Measurements from ENCODE around the gene ADGRF4.

The ADGRF4 gene

DNA sequence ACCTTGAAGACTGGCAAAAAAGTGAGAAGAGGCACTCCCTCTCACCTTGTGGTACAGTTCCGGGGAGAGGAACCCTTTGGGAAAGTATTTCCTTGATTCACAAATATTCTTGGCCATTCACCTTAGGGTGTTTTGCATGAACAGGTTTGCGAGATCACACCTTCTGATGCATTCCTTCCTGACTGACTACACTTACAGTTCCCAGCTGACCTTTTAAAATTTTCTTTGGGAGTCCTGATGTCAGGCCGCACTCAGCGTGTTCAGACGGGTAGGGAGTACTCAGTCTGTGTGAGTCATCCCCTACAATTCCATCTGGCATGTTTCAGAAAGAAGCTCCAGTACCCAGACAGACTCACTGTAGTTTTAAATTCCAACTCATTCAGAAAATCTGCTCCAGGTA lies 1.7 kb downstream of the ADGRF4 start:
- DNase-seq (ENCODE audit: insufficient read length, low spot score) (no peak), FAIRE-seq (no peak)
- TF ChIP-seq POLR2A (IDR thresholded peaks at IDR 0.05; ENCODE audit: low read depth, low read length) = no peak
- no peak for TF ChIP-seq PAX5 (IDR thresholded peaks at IDR 0.05; ENCODE audit: insufficient read depth, low read length, severe bottlenecking)
- no peak for TF ChIP-seq SPI1 (IDR thresholded peaks at IDR 0.05; ENCODE audit: low read depth, low read length)
- no peak for TF ChIP-seq POU2F2 (IDR thresholded peaks at IDR 0.05; ENCODE audit: low read depth, low read length)
- TF ChIP-seq TAF1 (IDR thresholded peaks at IDR 0.05; ENCODE audit: low read depth, low read length) = no peak
- TF ChIP-seq POLR2AphosphoS5 (IDR thresholded peaks at IDR 0.05; ENCODE audit: low read depth, low read length) = no peak

DNA sequence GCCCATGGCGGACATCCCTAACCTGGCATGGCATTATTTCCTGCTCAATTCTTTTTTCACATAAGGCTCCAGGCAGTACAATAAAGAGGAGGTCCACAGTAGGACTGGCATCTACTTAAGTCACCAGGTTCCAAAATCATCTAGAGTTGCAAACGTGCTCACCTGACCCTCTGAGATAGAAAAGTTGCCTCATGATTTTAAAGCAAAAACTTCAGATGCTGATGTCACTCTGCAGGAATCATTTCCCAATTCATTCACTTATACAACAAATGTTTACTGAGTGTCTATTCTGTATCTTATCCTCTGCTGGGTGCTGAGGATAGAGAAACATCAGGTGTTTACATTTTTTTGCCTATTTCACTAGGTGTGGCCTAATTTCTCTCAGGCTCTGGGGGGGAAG lies 2.2 kb downstream of the ADGRF4 start:
- FAIRE-seq (no peak), DNase-seq (ENCODE audit: insufficient read length, low spot score) (no peak)
- TF ChIP-seq TAF1 (IDR thresholded peaks at IDR 0.05; ENCODE audit: low read depth, low read length) = no peak
- TF ChIP-seq PAX5 (IDR thresholded peaks at IDR 0.05; ENCODE audit: insufficient read depth, low read length, severe bottlenecking) = no peak
- TF ChIP-seq POLR2AphosphoS5 (IDR thresholded peaks at IDR 0.05; ENCODE audit: low read depth, low read length) = no peak
- no peak for TF ChIP-seq SPI1 (IDR thresholded peaks at IDR 0.05; ENCODE audit: low read depth, low read length)

DNA sequence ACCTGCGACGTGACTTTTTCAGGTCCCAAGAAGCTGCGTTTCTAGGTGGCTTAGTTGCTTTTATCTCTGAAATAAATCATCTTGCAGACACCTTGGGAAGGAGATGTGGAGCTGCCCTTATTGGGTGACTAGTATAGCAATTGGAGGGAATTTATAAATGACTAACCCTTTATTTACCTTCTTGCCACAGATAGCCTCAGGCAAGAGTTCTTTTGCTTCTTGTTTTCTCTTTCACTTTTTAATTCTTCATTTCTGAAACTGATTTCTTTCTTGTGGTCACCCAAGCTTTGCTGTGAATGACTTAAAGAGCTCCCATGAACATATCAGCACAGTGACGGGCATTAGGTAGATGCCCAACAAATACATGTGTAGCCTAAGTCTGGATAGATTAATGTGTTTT lies 3.0 kb downstream of the ADGRF4 start:
- DNase-seq (ENCODE audit: insufficient read length, low spot score) (no peak), FAIRE-seq (no peak)
- TF ChIP-seq POU2F2 (IDR thresholded peaks at IDR 0.05; ENCODE audit: low read depth, low read length) = no peak

DNA sequence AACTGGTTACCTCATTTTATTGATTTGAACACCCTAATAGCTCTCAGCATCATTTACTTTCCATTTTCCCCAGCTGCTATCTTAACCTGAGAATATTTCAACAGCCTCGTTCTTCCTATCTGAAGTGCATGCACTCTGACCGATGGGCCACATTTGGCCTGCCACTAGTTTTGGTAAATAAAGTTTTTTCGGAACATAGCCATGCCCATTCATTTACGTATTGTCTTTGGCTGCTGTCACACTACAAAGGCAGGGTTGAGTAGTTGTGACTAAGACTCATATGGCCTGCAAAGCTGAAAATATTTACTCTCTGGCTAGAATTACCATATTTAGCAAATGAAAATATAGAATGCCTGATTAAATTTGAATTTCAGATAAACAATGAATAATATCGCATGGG lies 10.8 kb downstream of the ADGRF4 start:
- no peak for FAIRE-seq
- no peak for TF ChIP-seq POU2F2 (IDR thresholded peaks at IDR 0.05; ENCODE audit: low read depth, low read length)
- no peak for TF ChIP-seq POLR2AphosphoS5 (IDR thresholded peaks at IDR 0.05; ENCODE audit: low read depth, low read length)
- no peak for TF ChIP-seq POLR2A (IDR thresholded peaks at IDR 0.05; ENCODE audit: low read depth, low read length)
- no peak for TF ChIP-seq SPI1 (IDR thresholded peaks at IDR 0.05; ENCODE audit: low read depth, low read length)
- no peak for TF ChIP-seq PAX5 (IDR thresholded peaks at IDR 0.05; ENCODE audit: insufficient read depth, low read length, severe bottlenecking)
- no peak for TF ChIP-seq TAF1 (IDR thresholded peaks at IDR 0.05; ENCODE audit: low read depth, low read length)
- no peak for DNase-seq (ENCODE audit: insufficient read length, low spot score)

DNA sequence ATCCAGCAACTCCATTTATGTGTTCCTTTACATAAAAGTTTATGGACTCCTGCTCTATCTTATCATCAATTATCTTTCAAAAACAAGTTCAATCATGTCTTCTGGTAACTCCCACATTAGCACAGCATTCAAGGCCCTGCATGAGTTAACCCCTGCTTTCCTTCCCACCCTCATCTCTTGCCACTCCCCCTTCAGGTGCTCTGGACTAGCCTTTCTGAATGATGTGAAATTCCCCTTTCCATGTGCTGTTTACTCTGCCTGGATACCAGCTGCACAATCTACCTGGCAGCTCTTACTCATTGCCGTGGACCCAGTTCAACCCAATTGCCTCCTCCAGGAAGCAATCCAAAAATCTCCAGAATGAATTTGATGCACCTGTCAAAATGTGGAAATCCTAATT lies 11.9 kb downstream of the ADGRF4 start:
- FAIRE-seq (no peak), DNase-seq (ENCODE audit: insufficient read length, low spot score) (no peak)
- TF ChIP-seq POU2F2 (IDR thresholded peaks at IDR 0.05; ENCODE audit: low read depth, low read length) (no peak), POLR2A (IDR thresholded peaks at IDR 0.05; ENCODE audit: low read depth, low read length) (no peak)

DNA sequence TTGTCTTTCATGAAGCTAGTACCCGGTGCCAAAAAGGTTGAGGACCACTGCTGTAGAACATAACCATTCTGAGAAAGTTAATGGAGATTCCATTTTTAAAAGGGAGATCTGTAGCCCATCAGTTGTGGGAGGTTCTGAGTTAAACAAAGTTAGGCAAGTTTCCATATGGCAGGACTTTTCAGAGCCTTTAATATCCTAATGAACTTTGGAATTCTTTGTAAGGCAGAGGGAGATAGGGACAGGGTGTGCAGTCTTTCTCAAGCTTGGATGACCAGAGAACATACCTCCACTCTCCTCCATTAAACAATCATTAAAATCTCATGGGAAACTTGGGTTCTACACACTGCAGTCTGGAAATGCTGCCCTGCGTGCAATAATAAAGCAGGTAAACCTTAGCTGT lies 14.8 kb downstream of the ADGRF4 start:
- no peak for TF ChIP-seq SPI1 (IDR thresholded peaks at IDR 0.05; ENCODE audit: low read depth, low read length)
- TF ChIP-seq POLR2AphosphoS5 (IDR thresholded peaks at IDR 0.05; ENCODE audit: low read depth, low read length) = no peak
- TF ChIP-seq POLR2A (IDR thresholded peaks at IDR 0.05; ENCODE audit: low read depth, low read length) = no peak
- TF ChIP-seq TAF1 (IDR thresholded peaks at IDR 0.05; ENCODE audit: low read depth, low read length) = no peak
- no peak for TF ChIP-seq POU2F2 (IDR thresholded peaks at IDR 0.05; ENCODE audit: low read depth, low read length)
- no peak for TF ChIP-seq PAX5 (IDR thresholded peaks at IDR 0.05; ENCODE audit: insufficient read depth, low read length, severe bottlenecking)
- FAIRE-seq (no peak), DNase-seq (ENCODE audit: insufficient read length, low spot score) (no peak)

DNA sequence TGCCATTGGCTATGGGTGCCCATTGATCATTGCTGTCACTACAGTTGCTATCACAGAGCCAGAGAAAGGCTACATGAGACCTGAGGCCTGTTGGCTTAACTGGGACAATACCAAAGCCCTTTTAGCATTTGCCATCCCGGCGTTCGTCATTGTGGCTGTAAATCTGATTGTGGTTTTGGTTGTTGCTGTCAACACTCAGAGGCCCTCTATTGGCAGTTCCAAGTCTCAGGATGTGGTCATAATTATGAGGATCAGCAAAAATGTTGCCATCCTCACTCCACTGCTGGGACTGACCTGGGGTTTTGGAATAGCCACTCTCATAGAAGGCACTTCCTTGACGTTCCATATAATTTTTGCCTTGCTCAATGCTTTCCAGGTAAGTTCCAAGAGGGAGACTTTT lies 16.4 kb downstream of the ADGRF4 start:
- TF ChIP-seq PAX5 (IDR thresholded peaks at IDR 0.05; ENCODE audit: insufficient read depth, low read length, severe bottlenecking) = no peak
- no peak for TF ChIP-seq POLR2A (IDR thresholded peaks at IDR 0.05; ENCODE audit: low read depth, low read length)
- TF ChIP-seq POU2F2 (IDR thresholded peaks at IDR 0.05; ENCODE audit: low read depth, low read length) = no peak
- TF ChIP-seq SPI1 (IDR thresholded peaks at IDR 0.05; ENCODE audit: low read depth, low read length) = no peak
- no peak for TF ChIP-seq TAF1 (IDR thresholded peaks at IDR 0.05; ENCODE audit: low read depth, low read length)
- no peak for TF ChIP-seq POLR2AphosphoS5 (IDR thresholded peaks at IDR 0.05; ENCODE audit: low read depth, low read length)
- DNase-seq (ENCODE audit: insufficient read length, low spot score) (no peak), FAIRE-seq (no peak)

DNA sequence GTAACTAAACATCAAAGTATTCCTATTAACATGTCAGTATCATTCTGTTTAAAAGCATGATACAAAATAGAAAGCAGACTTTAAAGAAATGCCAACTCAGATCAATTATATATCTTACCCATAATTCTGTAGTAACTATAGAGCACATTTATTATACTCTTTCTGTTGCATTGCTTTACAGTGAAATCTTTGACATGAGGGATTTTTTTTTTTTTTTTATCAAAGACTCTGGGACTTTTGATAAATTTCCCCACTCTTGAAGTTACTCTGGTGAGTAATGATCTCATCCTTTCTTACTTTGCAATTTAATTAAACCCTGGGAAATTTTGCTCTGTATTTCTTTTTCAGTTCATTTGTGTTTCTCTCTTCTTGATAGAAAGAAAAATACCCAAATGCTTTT lies 17.4 kb downstream of the ADGRF4 start:
- no peak for FAIRE-seq
- no peak for DNase-seq (ENCODE audit: insufficient read length, low spot score)
- TF ChIP-seq POLR2A (IDR thresholded peaks at IDR 0.05; ENCODE audit: low read depth, low read length) (no peak), POLR2AphosphoS5 (IDR thresholded peaks at IDR 0.05; ENCODE audit: low read depth, low read length) (no peak), POU2F2 (IDR thresholded peaks at IDR 0.05; ENCODE audit: low read depth, low read length) (no peak), SPI1 (IDR thresholded peaks at IDR 0.05; ENCODE audit: low read depth, low read length) (no peak)

DNA sequence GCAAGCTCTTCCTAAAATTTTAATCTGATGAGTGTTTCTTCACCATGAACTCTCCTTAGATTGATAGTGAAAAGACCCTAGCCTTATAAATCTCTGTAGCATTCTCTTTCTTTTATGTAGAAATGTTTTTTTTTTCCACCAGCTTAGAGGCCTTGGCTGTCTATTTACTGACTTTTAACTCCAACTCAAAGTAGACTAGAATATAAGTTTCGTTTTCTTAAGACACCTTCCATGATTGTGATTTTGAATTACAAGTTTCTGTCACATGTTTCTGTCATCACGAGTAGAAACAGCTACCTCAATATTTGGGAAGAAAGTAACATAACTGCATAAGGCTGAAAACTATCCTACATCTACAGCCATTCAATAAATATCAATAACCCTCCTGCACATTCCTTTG lies 17.8 kb downstream of the ADGRF4 start:
- no peak for TF ChIP-seq SPI1 (IDR thresholded peaks at IDR 0.05; ENCODE audit: low read depth, low read length)
- TF ChIP-seq POU2F2 (IDR thresholded peaks at IDR 0.05; ENCODE audit: low read depth, low read length) = no peak
- no peak for TF ChIP-seq TAF1 (IDR thresholded peaks at IDR 0.05; ENCODE audit: low read depth, low read length)
- TF ChIP-seq PAX5 (IDR thresholded peaks at IDR 0.05; ENCODE audit: insufficient read depth, low read length, severe bottlenecking) = no peak
- TF ChIP-seq POLR2AphosphoS5 (IDR thresholded peaks at IDR 0.05; ENCODE audit: low read depth, low read length) = no peak
- TF ChIP-seq POLR2A (IDR thresholded peaks at IDR 0.05; ENCODE audit: low read depth, low read length) = no peak
- DNase-seq (ENCODE audit: insufficient read length, low spot score) (no peak), FAIRE-seq (no peak)

DNA sequence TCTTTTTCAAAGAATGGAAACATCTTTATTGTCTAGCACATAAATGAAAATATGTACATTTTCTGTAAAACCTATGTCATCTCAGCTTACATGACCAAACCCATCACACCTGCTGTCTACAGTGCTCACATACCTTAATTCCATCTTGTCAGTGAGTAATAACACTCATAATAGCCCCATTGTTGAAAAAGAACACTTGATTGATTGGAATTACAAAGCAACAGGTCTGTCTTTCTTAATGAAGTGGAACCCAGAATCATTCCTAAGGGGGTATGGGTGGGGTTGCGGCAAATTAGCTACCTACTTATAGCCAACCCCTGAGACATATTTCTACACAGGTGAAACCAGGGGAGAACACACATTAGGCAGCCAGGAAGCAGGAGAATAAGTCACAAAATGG lies 20.2 kb downstream of the ADGRF4 start:
- no peak for FAIRE-seq
- no peak for TF ChIP-seq TAF1 (IDR thresholded peaks at IDR 0.05; ENCODE audit: low read depth, low read length)
- TF ChIP-seq POLR2A (IDR thresholded peaks at IDR 0.05; ENCODE audit: low read depth, low read length) = no peak
- TF ChIP-seq POU2F2 (IDR thresholded peaks at IDR 0.05; ENCODE audit: low read depth, low read length) = no peak
- DNase-seq (ENCODE audit: insufficient read length, low spot score) = no peak

DNA sequence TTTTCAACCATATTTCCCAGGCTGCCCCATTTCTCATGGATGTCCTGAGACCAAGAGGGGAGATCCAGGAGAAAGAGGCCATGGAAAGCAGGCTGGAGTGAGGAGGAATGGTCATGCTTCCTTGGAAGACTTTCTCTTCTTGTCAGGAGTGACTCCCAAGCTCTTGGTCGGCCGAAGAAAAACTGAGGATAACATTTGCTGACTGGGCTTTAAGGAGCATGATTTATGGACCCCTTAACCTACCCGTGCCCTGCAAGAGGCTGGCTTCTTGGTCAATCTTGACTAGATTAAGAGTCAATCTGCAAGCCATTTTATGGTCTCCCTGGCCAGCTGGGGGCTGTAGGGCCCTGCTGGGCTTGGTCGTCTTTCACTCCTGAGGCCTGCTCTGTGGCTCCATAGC lies 22.8 kb downstream of the ADGRF4 start:
- FAIRE-seq = no peak
- TF ChIP-seq POLR2A (IDR thresholded peaks at IDR 0.05; ENCODE audit: low read depth, low read length) (no peak), TAF1 (IDR thresholded peaks at IDR 0.05; ENCODE audit: low read depth, low read length) (no peak), POU2F2 (IDR thresholded peaks at IDR 0.05; ENCODE audit: low read depth, low read length) (no peak), PAX5 (IDR thresholded peaks at IDR 0.05; ENCODE audit: insufficient read depth, low read length, severe bottlenecking) (no peak), POLR2AphosphoS5 (IDR thresholded peaks at IDR 0.05; ENCODE audit: low read depth, low read length) (no peak), SPI1 (IDR thresholded peaks at IDR 0.05; ENCODE audit: low read depth, low read length) (no peak)
- no peak for DNase-seq (ENCODE audit: insufficient read length, low spot score)
